Measurements from ENCODE around the gene PRKAG2.
"Not testable (repeated sequence)": the region's sequence is repeated elsewhere in the genome, so short reads cannot be mapped to it uniquely, and the experiment has no call there.

DNA sequence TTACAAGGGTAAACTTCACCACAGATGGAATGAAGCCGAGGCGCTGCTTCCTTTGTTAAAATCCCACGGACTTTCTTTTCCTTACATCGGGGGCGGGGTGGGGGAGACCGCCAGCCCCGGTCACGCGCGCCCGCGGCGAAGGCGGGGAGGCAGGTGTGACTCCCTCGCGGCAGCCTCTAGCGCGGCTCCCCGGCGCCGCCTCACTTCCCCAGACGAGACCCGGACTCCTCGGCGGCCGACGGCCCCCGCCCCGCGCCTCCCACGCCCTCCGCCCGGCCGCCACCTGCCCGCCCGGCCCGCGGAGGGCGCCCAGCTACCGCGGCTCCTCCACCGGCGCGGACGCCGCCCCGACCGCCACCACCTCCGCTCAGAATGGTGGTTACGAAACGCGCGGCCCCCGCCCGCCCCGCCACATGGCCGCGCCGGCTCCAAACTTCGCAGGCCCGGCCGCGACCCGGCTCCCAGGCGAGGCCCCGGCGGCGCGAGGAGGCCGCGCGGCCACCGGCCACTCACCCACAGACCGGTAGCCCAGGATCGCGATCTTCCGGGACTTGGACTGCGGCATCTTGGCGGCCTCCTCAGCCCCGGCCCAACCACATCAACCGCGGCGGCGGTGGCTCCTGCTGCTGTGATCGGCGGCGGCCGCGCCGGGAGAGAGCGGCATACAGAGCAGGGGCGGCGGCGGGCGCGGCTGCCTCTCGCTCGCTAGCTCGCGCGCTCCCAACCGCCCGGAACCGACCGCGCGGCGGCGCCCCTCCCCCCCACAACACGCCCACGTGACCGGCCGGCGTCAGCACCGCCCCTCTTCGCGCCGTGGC lies 357.8 kb downstream of the PRKAG2 start:
- TF ChIP-seq CREB1 (IDR thresholded peaks at IDR 0.05); EZH2 (IDR thresholded peaks at IDR 0.05; ENCODE audit: low read depth, low read length, severe bottlenecking): not testable (repeated sequence)
- TF ChIP-seq, protein P1, sequence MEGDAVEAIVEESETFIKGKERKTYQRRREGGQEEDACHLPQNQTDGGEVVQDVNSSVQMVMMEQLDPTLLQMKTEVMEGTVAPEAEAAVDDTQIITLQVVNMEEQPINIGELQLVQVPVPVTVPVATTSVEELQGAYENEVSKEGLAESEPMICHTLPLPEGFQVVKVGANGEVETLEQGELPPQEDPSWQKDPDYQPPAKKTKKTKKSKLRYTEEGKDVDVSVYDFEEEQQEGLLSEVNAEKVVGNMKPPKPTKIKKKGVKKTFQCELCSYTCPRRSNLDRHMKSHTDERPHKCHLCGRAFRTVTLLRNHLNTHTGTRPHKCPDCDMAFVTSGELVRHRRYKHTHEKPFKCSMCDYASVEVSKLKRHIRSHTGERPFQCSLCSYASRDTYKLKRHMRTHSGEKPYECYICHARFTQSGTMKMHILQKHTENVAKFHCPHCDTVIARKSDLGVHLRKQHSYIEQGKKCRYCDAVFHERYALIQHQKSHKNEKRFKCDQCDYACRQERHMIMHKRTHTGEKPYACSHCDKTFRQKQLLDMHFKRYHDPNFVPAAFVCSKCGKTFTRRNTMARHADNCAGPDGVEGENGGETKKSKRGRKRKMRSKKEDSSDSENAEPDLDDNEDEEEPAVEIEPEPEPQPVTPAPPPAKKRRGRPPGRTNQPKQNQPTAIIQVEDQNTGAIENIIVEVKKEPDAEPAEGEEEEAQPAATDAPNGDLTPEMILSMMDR (IDR thresholded peaks at IDR 0.05; ENCODE audit: control extremely low read depth in 1 of 3, insufficient read depth in 1 of 3, low read depth in 1 of 3, low read length in 3 of 3), result not testable (repeated sequence)

All from H1 (cell line).